Activated naive CD8-positive, alpha-beta T cell treated with anti-CD3 and anti-CD28 coated beads, Interleukin-2, amount 50 U/mL, for 24 hours (primary cell): ENCODE measurements around the gene MTREX.

Experiments used
- ATAC-seq: fragments of 150-1000 bp; cut with Tn5 transposase; one replicate; pipeline ENCODE4 v1.10.0; 2021
- DNase-seq: peaks from one replicate; pipeline ENCODE4 v3.0.0; 2021
- H3K27ac Mint-ChIP-seq: one replicate; pipeline ENCODE4 v1.8.0; 2021; ENCODE audit warnings: mild to moderate bottlenecking, mixed read lengths
- H3K27me3 Mint-ChIP-seq: one replicate; pipeline ENCODE4 v1.8.0; 2021; ENCODE audit warnings: mixed read lengths
- H3K36me3 Mint-ChIP-seq: one replicate; pipeline ENCODE4 v1.8.0; 2021; ENCODE audit warnings: low read depth, mixed read lengths
- H3K4me1 Mint-ChIP-seq: one replicate; pipeline ENCODE4 v1.8.0; 2021; ENCODE audit warnings: mixed read lengths
- H3K4me3 Mint-ChIP-seq: one replicate; pipeline ENCODE4 v1.8.0; 2021; ENCODE audit warnings: mild to moderate bottlenecking, moderate library complexity, mixed read lengths
- H3K9me3 Mint-ChIP-seq: one replicate; pipeline ENCODE4 v1.8.0; 2021; ENCODE audit warnings: mixed read lengths

MTREX gene

GRCh38 chr5:55472642-55473041, 164.9 kb downstream of the MTREX start:
- H3K9me3 Mint-ChIP-seq = no peaks in the 10 kb centered on the region

More at GRCh38 chr5:55472642-55473041, 164.9 kb downstream of the MTREX start:
- Mint-ChIP-seq H3K27ac (no peak overlapping the region), H3K4me1 (peaks cover 4% of the 10 kb centered on the region), H3K4me3 (no peak overlapping the region), H3K27me3 (no peaks in the 10 kb centered on the region), H3K36me3 (peaks cover under 1% of the 10 kb centered on the region)
- no peak for DNase-seq
- no peak for ATAC-seq
